ENCODE results near the gene DHH. TPM values are rescaled to one million over a fixed set of nuclear protein-coding genes. Genes with fewer than 3 reads are reported as not detected.
"Not testable (repeated sequence)": the region's sequence is repeated elsewhere in the genome, so short reads cannot be mapped to it uniquely, and the experiment has no call there.

Gene DHH
- total RNA-seq = under 1 TPM in 3 of 4 donors, not detected in 1; 0.23 to 0.45 (median 0.29) TPM

GRCh38 chr12:49094160-49094974 is at the start of gene DHH:
Gene DHH (minus strand): TSS chr12:49094801. CDS start chr12:49094512, 289 bp downstream.
- intact Hi-C loops (cut with DNase I; ENCODE audit: low total_unique reads) = no loop called here
- TF ChIP-seq, protein P1, sequence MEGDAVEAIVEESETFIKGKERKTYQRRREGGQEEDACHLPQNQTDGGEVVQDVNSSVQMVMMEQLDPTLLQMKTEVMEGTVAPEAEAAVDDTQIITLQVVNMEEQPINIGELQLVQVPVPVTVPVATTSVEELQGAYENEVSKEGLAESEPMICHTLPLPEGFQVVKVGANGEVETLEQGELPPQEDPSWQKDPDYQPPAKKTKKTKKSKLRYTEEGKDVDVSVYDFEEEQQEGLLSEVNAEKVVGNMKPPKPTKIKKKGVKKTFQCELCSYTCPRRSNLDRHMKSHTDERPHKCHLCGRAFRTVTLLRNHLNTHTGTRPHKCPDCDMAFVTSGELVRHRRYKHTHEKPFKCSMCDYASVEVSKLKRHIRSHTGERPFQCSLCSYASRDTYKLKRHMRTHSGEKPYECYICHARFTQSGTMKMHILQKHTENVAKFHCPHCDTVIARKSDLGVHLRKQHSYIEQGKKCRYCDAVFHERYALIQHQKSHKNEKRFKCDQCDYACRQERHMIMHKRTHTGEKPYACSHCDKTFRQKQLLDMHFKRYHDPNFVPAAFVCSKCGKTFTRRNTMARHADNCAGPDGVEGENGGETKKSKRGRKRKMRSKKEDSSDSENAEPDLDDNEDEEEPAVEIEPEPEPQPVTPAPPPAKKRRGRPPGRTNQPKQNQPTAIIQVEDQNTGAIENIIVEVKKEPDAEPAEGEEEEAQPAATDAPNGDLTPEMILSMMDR (IDR thresholded peaks at IDR 0.05) = no peak
- no peak for TF ChIP-seq POLR2A (IDR thresholded peaks at IDR 0.05)
- H3K4me3 ChIP-seq (ENCODE audit: low read depth, poor library complexity, severe bottlenecking) = no peak within 1 kb of the TSS
- 2 to 3% methylated on average over 20 to 23 of the region's 49 CpGs for WGBS, 2 donors
- no peak for DNase-seq (ENCODE audit: low spot score in 2 of 2)

- intact Hi-C loops (cut with DNase I; ENCODE audit: low total_unique reads) = no loop called here
- TF ChIP-seq, protein P1 (IDR thresholded peaks at IDR 0.05) = no peak
- TF ChIP-seq POLR2A (IDR thresholded peaks at IDR 0.05) = no peak
- no peak for DNase-seq (ENCODE audit: low spot score in 2 of 2)
- H3K4me3 ChIP-seq (ENCODE audit: low read depth, poor library complexity, severe bottlenecking) = no peak overlapping the region
- 96% methylated on average over 2 of the region's 2 CpGs for WGBS, 2 donors
These were observed 49.8 kb upstream of the DHH start for GRCh38 chr12:49144384-49144783.

- intact Hi-C loops (cut with DNase I; ENCODE audit: low total_unique reads) = no loop called here
- 91 to 93% methylated on average over 2 of the region's 2 CpGs for WGBS, 2 donors
- DNase-seq (ENCODE audit: low spot score in 2 of 2) = no peak
- no peak for TF ChIP-seq POLR2A (IDR thresholded peaks at IDR 0.05)
- TF ChIP-seq, protein P1 (IDR thresholded peaks at IDR 0.05) = no peak
- H3K4me3 ChIP-seq (ENCODE audit: low read depth, poor library complexity, severe bottlenecking) = no peak overlapping the region
These were observed 44.4 kb upstream of the DHH start for GRCh38 chr12:49138999-49139398.

DNA sequence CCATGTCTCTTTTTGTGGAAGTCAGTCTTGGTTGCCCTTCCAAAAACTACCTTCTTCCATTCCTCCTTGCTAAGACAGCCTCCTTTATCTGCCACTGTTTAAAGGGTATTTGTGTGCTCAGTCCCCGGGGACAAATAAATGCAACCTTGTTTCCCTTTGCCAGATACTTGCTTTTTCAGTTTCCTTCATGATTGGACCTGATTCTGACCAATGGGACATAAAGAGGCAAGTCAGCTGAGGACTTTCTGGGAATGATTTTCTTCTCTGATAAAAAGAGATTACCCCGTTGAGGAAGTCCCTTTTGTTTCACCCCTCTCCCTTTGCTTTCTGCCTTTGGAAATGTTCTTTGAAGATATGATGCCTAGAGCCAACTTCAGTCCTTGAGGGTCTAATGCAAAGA is 44.0 kb upstream of the DHH start:
- TF ChIP-seq POLR2A (IDR thresholded peaks at IDR 0.05) = no peak
- TF ChIP-seq, protein P1 (IDR thresholded peaks at IDR 0.05) = no peak
- WGBS, 2 donors = 57 to 67% methylated on average over 2 of the region's 2 CpGs
- intact Hi-C loops (cut with DNase I; ENCODE audit: low total_unique reads) = no loop called here
- no peak overlapping the region for H3K4me3 ChIP-seq (ENCODE audit: low read depth, poor library complexity, severe bottlenecking)
- DNase-seq (ENCODE audit: low spot score in 2 of 2) = no peak

GRCh38 chr12:49137476-49137875 is 42.9 kb upstream of the DHH start:
- intact Hi-C loops (cut with DNase I; ENCODE audit: low total_unique reads) = no loop called here
- WGBS, 2 donors = 95 to 100% methylated on average over 1 of the region's 1 CpG
- DNase-seq (ENCODE audit: low spot score in 2 of 2) = no peak
- TF ChIP-seq POLR2A (IDR thresholded peaks at IDR 0.05) = no peak
- TF ChIP-seq, protein P1 (IDR thresholded peaks at IDR 0.05) = no peak
- H3K4me3 ChIP-seq (ENCODE audit: low read depth, poor library complexity, severe bottlenecking) = no peak overlapping the region

- intact Hi-C loops (cut with DNase I; ENCODE audit: low total_unique reads); DNase-seq (ENCODE audit: low spot score in 2 of 2); H3K4me3 ChIP-seq (ENCODE audit: low read depth, poor library complexity, severe bottlenecking): not testable (repeated sequence)
- WGBS, 2 donors = 93 to 95% methylated on average over 3 of the region's 3 CpGs
These were observed 42.4 kb upstream of the DHH start for GRCh38 chr12:49136997-49137396.
